Tibial artery (tissue), 4 donors: ENCODE results near the gene ERP27.

ENCODE experiments used
- DNase-seq, 2 donors: peaks; one replicate each; pipeline ENCODE4 v3.0.0-alpha.2; 2019
- H3K27ac ChIP-seq, 2 donors: fragments of 200-600 bp; sonication (generic) in 1 of 2; 1 replicate in 1 of 2; 2 replicates in 1 of 2; pipeline ENCODE4 v1.5.1; 2018 to 2019; ENCODE audit warnings: mild to moderate bottlenecking in 1 of 2
- H3K27me3 ChIP-seq, 2 donors: fragments of 200-600 bp; sonication (generic) in 1 of 2; one replicate each; pipeline versions ENCODE4 v1.5.1 to v1.6.0; 2016 to 2019
- H3K36me3 ChIP-seq, 3 donors: fragments of 200-600 bp; sonication (generic) in 2 of 3; one replicate each; pipeline ENCODE4 v1.5.1; 2016 to 2019; ENCODE audit warnings: mild to moderate bottlenecking in 2 of 3
- H3K4me1 ChIP-seq, 4 donors: fragments of 200-600 bp; sonication (generic) in 2 of 4; 1 replicate in 3 of 4; 2 replicates in 1 of 4; pipeline ENCODE4 v1.5.1; 2016 to 2019
- H3K4me3 ChIP-seq, 2 donors: fragments of 200-600 bp; sonication (generic) in 1 of 2; 1 replicate in 1 of 2; 2 replicates in 1 of 2; pipeline ENCODE4 v1.5.1; 2018 to 2019; ENCODE audit warnings: mild to moderate bottlenecking in 2 of 2
- H3K9me3 ChIP-seq, 3 donors: fragments of 200-600 bp; sonication (generic) in 1 of 3; one replicate each; pipeline ENCODE4 v1.5.1; 2016 to 2019
- intact Hi-C: fragments of 100-400 bp; cut with DNase I; formaldehyde crosslinking; loops from one replicate; pipeline ENCODE4 v1.15.0; 2023; ENCODE audit warnings: low total_unique reads
- TF ChIP-seq, protein P1 (sequence below), 2 experiments: fragments of 200-600 bp in 1 of 2; fragments of 450-650 bp in 1 of 2; IDR thresholded peaks; one replicate each; pipeline ENCODE4 v1.5.1; 2017 to 2019; ENCODE audit warnings: antibody characterized with exemption in 2 of 2, mild to moderate bottlenecking in 1 of 2, moderate library complexity in 1 of 2

ERP27 gene

DNA sequence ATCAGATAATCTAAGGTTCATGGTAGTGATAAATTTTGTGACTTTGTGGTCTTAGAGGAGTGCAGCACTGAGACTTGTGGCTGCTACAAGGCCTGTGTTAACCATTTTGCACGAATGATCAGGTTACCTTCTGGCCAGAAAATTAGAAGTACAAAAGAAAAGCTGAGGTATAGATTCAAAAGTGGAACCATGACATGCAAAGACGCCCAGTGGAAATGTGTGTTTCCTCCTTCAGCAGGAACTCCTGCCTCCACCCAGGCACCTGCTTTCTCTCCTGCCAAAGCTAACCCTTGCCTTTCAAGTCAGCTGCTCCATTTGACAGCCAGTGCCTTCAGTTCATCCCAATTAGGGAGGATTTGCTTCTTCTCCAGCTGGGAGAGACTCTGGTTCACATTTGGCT is 44.7 kb upstream of the ERP27 start:
- TF ChIP-seq, protein P1, sequence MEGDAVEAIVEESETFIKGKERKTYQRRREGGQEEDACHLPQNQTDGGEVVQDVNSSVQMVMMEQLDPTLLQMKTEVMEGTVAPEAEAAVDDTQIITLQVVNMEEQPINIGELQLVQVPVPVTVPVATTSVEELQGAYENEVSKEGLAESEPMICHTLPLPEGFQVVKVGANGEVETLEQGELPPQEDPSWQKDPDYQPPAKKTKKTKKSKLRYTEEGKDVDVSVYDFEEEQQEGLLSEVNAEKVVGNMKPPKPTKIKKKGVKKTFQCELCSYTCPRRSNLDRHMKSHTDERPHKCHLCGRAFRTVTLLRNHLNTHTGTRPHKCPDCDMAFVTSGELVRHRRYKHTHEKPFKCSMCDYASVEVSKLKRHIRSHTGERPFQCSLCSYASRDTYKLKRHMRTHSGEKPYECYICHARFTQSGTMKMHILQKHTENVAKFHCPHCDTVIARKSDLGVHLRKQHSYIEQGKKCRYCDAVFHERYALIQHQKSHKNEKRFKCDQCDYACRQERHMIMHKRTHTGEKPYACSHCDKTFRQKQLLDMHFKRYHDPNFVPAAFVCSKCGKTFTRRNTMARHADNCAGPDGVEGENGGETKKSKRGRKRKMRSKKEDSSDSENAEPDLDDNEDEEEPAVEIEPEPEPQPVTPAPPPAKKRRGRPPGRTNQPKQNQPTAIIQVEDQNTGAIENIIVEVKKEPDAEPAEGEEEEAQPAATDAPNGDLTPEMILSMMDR (IDR thresholded peaks at IDR 0.05): no peak
- Histone ChIP-seq H3K27ac (no peak overlapping the region), H3K27me3 (no peaks in the 10 kb centered on the region), H3K36me3 (no peaks in the 10 kb centered on the region), H3K9me3 (no peaks in the 10 kb centered on the region), H3K4me3 (no peak overlapping the region), H3K4me1 (no peaks in the 10 kb centered on the region)
- intact Hi-C loops: loop anchor here (10.0 kb wide), 1 partner anchor 48 kb away; the partner anchor contains the start of gene ERP27
- no peak for DNase-seq

DNA sequence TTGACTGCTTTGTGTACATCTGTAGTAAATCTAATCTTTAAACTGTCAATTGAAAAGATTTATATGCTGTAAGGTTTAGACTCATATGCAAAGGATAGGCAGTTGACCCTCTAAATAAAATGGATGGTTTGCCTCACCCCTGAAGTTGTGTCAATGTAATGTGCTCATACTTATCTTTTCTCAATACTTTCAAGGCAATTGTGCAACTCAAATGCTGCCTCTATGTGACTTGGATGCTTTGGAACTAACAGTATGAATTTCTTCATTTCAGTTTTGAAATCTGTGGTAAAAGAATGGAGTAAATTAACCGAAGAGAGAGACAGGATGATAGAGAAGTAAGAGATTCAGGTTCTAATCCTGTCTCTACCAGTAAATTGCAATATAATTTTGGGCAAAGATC is 44.2 kb upstream of the ERP27 start:
- no peaks in the 10 kb centered on the region for H3K9me3 ChIP-seq
- no peak for DNase-seq
- intact Hi-C loops: loop anchor here (10.0 kb wide), 1 partner anchor 48 kb away; the partner anchor contains the start of gene ERP27
- no peaks in the 10 kb centered on the region for H3K27me3 ChIP-seq
- TF ChIP-seq, protein P1 (IDR thresholded peaks at IDR 0.05): no peak
- H3K4me1 ChIP-seq: no peaks in the 10 kb centered on the region
- H3K27ac ChIP-seq: no peak overlapping the region
- no peaks in the 10 kb centered on the region for H3K36me3 ChIP-seq
- H3K4me3 ChIP-seq: no peak overlapping the region

DNA sequence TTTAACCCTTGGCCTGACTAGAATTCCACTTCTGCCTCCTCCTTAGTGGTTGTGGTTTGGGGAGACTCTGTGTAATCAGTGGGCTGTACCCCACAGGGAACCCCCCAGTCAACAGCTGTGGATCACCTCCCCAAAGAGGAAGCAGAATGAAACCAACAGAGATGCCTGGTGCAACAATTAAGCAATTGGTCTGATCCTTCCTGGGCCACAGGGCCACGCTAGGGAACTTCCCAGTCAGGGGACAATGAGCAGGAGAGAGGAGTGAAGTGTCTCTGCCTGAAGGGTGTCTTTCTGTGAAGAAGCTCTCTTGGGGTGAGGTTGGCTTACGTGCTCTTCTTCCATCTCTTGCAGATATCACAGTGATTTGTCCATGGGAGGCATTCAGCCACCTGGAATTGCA is 42.7 kb upstream of the ERP27 start:
- Histone ChIP-seq H3K4me1 (no peaks in the 10 kb centered on the region), H3K9me3 (no peaks in the 10 kb centered on the region), H3K27me3 (no peaks in the 10 kb centered on the region), H3K27ac (no peak overlapping the region), H3K4me3 (no peak overlapping the region), H3K36me3 (no peaks in the 10 kb centered on the region)
- TF ChIP-seq, protein P1 (IDR thresholded peaks at IDR 0.05): no peak
- no peak for DNase-seq
- intact Hi-C loops: loop anchor here (10.0 kb wide), 1 partner anchor 46 kb away; the partner anchor contains the start of gene ERP27

DNA sequence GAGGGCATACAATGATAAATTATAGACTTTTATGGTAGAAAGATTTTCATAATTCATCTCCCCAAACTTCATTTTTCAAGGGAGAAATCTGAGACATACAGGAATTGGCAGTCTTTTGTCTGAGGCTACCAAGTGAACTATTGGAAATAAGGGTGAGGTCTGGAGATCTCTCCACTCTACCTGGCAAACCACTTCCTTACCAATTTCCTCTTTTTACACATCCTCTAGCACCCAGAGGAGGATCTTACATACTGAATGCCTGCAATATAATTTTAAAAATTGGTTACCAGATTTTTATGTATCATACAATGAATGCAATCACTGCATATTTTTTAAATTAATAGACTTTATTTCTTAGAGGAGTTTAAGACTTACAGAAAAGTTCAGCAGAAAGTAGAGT is 41.1 kb upstream of the ERP27 start:
- DNase-seq: no peak
- intact Hi-C loops: no loop called here
- no peaks in the 10 kb centered on the region for H3K36me3 ChIP-seq
- H3K4me3 ChIP-seq: no peak overlapping the region
- H3K27me3 ChIP-seq: no peaks in the 10 kb centered on the region
- H3K27ac ChIP-seq: no peak overlapping the region
- H3K9me3 ChIP-seq: no peaks in the 10 kb centered on the region
- H3K4me1 ChIP-seq: no peaks in the 10 kb centered on the region
- TF ChIP-seq, protein P1 (IDR thresholded peaks at IDR 0.05): no peak

DNA sequence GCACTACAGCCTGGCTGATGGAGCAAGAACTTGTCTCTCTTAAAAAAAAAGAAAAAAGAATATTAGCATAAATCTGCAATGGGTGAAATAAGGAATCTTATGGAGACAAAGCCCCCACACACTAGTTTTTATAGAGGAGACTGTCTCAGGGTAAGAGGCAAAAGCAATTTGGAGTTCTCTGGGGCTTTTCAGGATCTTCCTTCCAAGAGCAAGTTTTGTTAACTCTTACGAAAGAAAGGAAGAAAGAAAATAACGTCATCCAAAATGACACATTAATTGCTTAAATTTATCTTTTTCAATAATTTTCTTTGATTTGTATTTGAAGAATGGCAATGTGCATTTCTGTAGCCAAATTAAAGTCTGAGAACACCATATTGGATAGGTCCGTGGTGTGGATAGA is 38.3 kb upstream of the ERP27 start:
- Histone ChIP-seq H3K4me3 (no peak overlapping the region), H3K9me3 (no peaks in the 10 kb centered on the region), H3K27ac (no peak overlapping the region), H3K4me1 (no peaks in the 10 kb centered on the region), H3K36me3 (no peaks in the 10 kb centered on the region), H3K27me3 (no peaks in the 10 kb centered on the region)
- DNase-seq: no peak
- intact Hi-C loops: no loop called here
- TF ChIP-seq, protein P1 (IDR thresholded peaks at IDR 0.05): no peak

DNA sequence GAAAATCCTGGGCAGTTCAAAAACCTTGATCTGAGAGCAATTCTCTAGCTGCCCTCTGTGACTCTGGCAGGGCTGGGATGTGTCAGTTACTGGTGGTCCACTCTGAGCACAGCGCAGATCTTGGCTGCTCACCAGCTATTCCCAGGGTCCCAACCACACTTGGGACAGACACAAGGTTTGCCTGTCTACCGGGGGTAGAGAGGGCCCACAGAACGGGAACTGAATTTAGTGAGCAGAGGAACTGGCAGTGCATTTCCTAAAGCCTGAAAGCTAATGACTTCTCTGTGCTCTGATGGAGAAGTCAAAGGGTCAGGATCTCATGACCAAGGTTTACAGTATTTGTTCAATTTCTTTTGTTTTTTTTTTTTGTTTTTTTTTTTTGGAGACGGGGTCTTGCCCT is 37.1 kb upstream of the ERP27 start:
- Histone ChIP-seq H3K27me3 (no peaks in the 10 kb centered on the region), H3K4me3 (no peak overlapping the region), H3K4me1 (no peaks in the 10 kb centered on the region), H3K36me3 (no peaks in the 10 kb centered on the region), H3K9me3 (no peaks in the 10 kb centered on the region), H3K27ac (no peak overlapping the region)
- DNase-seq: no peak
- intact Hi-C loops: no loop called here
- TF ChIP-seq, protein P1 (IDR thresholded peaks at IDR 0.05): no peak
